HG03103 (cell line): Measurements from ENCODE around the gene CPA5.

Experiments
- ATAC-seq: cut with Tn5 transposase; IDR thresholded peaks from one replicate; pipeline ENCODE4 v1.9.1; 2021; ENCODE audit warnings: low read depth; ENCODE audit not compliant: unreplicated experiment

The CPA5 gene

GRCh38 chr7:130393841-130394411 lies 49.3 kb downstream of the CPA5 start:
- no peak for ATAC-seq

- no peak for ATAC-seq
Observed at GRCh38 chr7:130394421-130395195, 50.0 kb downstream of the CPA5 start.

- ATAC-seq, result no peak
Observed at GRCh38 chr7:130395421-130395820, 50.8 kb downstream of the CPA5 start.

- ATAC-seq, result no peak
Observed at GRCh38 chr7:130396109-130396508, 51.5 kb downstream of the CPA5 start.

GRCh38 chr7:130397051-130397757 lies 52.6 kb downstream of the CPA5 start:
- ATAC-seq, result no peak

- ATAC-seq, result no peak
Observed at GRCh38 chr7:130397758-130398073, 53.1 kb downstream of the CPA5 start.

GRCh38 chr7:130398526-130399090 lies 54.0 kb downstream of the CPA5 start:
- ATAC-seq, result no peak

GRCh38 chr7:130400120-130400572 lies 55.5 kb downstream of the CPA5 start:
- no peak for ATAC-seq

- no peak for ATAC-seq
Observed at GRCh38 chr7:130401101-130401500, 56.5 kb downstream of the CPA5 start.

GRCh38 chr7:130401578-130401977 lies 57.0 kb downstream of the CPA5 start:
- no peak for ATAC-seq

GRCh38 chr7:130405003-130405402 lies 60.4 kb downstream of the CPA5 start:
- ATAC-seq, result no peak

- ATAC-seq, result no peak
Observed at GRCh38 chr7:130409067-130409711, 64.6 kb downstream of the CPA5 start.

- no peak for ATAC-seq
Observed at GRCh38 chr7:130409712-130410072, 65.1 kb downstream of the CPA5 start.

GRCh38 chr7:130410868-130411541 lies 66.4 kb downstream of the CPA5 start:
- no peak for ATAC-seq

GRCh38 chr7:130413201-130413600 lies 68.6 kb downstream of the CPA5 start:
- ATAC-seq, result no peak

- ATAC-seq, result no peak
Observed at GRCh38 chr7:130415006-130415405, 70.4 kb downstream of the CPA5 start.

GRCh38 chr7:130417213-130417612 lies 72.6 kb downstream of the CPA5 start:
- no peak for ATAC-seq

- ATAC-seq, result no peak
Observed at GRCh38 chr7:130418306-130418705, 73.7 kb downstream of the CPA5 start.
